ENCODE measurements around the gene ALLC. TPM values are rescaled to one million over a fixed set of nuclear protein-coding genes. Genes with fewer than 3 reads are reported as not detected.

Gene ALLC
- total RNA-seq, 1 donor from 2014 or later: not detected

DNA sequence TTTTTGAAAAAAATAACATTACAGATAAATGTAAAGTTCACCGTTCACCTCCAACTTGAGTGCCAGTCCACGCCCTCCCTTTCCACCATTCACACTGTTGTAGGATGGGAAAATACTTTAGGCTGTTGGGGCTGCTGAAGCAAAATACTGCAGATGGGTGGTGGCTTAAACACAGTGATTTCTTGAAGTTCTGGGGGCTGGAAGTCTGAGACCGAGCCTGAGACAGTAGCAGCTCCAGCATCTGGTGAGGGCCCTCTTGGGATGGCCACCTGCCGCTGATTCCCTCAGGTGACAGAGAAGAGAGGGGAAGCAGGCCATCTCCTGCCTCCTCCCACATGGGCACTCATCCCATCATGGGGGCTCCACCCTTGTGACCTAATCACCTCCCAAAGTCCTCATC is 17.7 kb downstream of the ALLC start:
- Histone ChIP-seq H3K36me3 (ENCODE audit: control insufficient read depth in 3 of 3, insufficient read depth in 3 of 3, low read length in 3 of 3) (no peaks in the 10 kb centered on the region), H3K4me1 (ENCODE audit: control insufficient read depth in 3 of 3, insufficient read depth in 3 of 3, low read length in 3 of 3) (no peaks in the 10 kb centered on the region), H3K4me3 (ENCODE audit: low read length in 3 of 3) (no peak overlapping the region), H3K9me3 (ENCODE audit: control insufficient read depth in 3 of 3, low read length in 3 of 3) (peaks cover 0 to 3% (median 0%) of the 10 kb centered on the region in 3 donors), H3K9ac (ENCODE audit: low read depth in 1 of 3, low read length in 3 of 3) (no peak overlapping the region), H3K27ac (ENCODE audit: low read depth, low read length) (no peak overlapping the region), H3K27me3 (ENCODE audit: control insufficient read depth in 3 of 3, insufficient read depth in 3 of 3, low read length in 3 of 3) (peaks cover 0 to 5% (median 0%) of the 10 kb centered on the region in 3 donors)

DNA sequence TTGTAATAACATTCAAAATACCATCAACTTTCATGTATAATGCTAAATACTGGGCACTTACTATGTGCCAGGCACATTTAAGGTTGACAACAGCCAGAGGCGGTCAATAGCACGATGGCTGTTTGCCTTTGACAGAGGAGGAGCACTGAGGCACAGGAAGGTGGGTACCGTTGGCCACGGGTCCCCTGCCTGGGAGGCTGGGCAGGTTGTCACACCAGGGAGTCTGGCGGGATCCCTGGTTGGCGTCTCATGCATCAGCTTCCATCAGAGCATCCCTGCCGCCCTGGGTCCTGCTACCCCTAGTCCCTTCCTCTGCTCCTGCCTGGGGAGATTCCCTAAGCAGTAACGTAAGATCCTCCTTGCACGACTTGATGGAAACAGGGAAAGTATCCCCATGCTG is 19.4 kb downstream of the ALLC start:
- no peaks in the 10 kb centered on the region for H3K4me1 ChIP-seq (ENCODE audit: control insufficient read depth in 3 of 3, insufficient read depth in 3 of 3, low read length in 3 of 3)
- H3K4me3 ChIP-seq (ENCODE audit: low read length in 3 of 3): no peak overlapping the region
- peaks cover 0 to 3% (median 0%) of the 10 kb centered on the region in 3 donors for H3K9me3 ChIP-seq (ENCODE audit: control insufficient read depth in 3 of 3, low read length in 3 of 3)
- no peak overlapping the region for H3K27ac ChIP-seq (ENCODE audit: low read depth, low read length)
- no peaks in the 10 kb centered on the region for H3K36me3 ChIP-seq (ENCODE audit: control insufficient read depth in 3 of 3, insufficient read depth in 3 of 3, low read length in 3 of 3)
- H3K27me3 ChIP-seq (ENCODE audit: control insufficient read depth in 3 of 3, insufficient read depth in 3 of 3, low read length in 3 of 3): no peaks in the 10 kb centered on the region
- H3K9ac ChIP-seq (ENCODE audit: low read depth in 1 of 3, low read length in 3 of 3): no peak overlapping the region

DNA sequence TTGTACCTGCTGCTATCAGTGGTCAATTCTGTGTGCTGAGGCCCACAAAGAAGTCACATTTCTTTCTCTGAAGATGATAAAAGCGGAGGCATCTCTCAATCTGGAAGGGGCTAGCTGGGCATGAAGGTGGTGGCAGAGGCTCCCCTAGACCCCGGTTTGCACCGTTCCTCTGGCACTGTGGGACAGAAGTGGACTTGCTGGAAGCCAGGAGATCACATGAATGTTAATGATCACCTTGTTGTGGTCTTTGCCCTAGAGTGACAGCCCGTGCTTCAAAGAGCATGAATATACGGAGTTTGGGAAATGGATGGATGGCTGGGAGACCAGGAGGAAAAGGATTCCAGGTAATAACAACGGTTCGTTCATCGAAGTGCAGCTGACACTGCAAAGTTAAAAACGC is 20.2 kb downstream of the ALLC start:
- no peak overlapping the region for H3K4me3 ChIP-seq (ENCODE audit: low read length in 3 of 3)
- no peak overlapping the region for H3K27ac ChIP-seq (ENCODE audit: low read depth, low read length)
- peaks cover 0 to 3% (median 0%) of the 10 kb centered on the region in 3 donors for H3K9me3 ChIP-seq (ENCODE audit: control insufficient read depth in 3 of 3, low read length in 3 of 3)
- H3K9ac ChIP-seq (ENCODE audit: low read depth in 1 of 3, low read length in 3 of 3): no peak overlapping the region
- no peaks in the 10 kb centered on the region for H3K27me3 ChIP-seq (ENCODE audit: control insufficient read depth in 3 of 3, insufficient read depth in 3 of 3, low read length in 3 of 3)
- no peaks in the 10 kb centered on the region for H3K4me1 ChIP-seq (ENCODE audit: control insufficient read depth in 3 of 3, insufficient read depth in 3 of 3, low read length in 3 of 3)
- H3K36me3 ChIP-seq (ENCODE audit: control insufficient read depth in 3 of 3, insufficient read depth in 3 of 3, low read length in 3 of 3): no peaks in the 10 kb centered on the region

DNA sequence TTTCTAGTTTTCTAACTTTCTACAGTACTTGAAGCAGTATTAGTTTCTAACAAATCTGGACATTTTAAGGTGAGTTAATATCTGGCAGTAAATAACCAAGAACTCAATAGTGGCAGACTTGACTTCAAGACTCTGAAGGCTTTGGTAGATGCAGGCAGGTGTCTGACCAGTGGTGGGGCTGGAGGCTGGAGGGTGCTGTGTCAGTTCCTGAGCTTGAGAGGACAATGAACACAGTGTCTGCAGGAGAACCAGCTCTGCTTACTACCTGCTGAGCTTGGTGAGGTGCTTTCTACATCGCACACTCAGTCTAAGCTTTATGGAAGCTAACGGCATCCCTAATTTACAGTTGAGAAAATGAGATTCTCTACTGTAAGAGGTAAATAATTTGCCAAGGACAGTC is 21.2 kb downstream of the ALLC start:
- Histone ChIP-seq H3K4me1 (ENCODE audit: control insufficient read depth in 3 of 3, insufficient read depth in 3 of 3, low read length in 3 of 3) (no peaks in the 10 kb centered on the region), H3K36me3 (ENCODE audit: control insufficient read depth in 3 of 3, insufficient read depth in 3 of 3, low read length in 3 of 3) (no peaks in the 10 kb centered on the region), H3K4me3 (ENCODE audit: low read length in 3 of 3) (no peak overlapping the region), H3K9me3 (ENCODE audit: control insufficient read depth in 3 of 3, low read length in 3 of 3) (peaks cover 0 to 3% (median 0%) of the 10 kb centered on the region in 3 donors), H3K27me3 (ENCODE audit: control insufficient read depth in 3 of 3, insufficient read depth in 3 of 3, low read length in 3 of 3) (no peaks in the 10 kb centered on the region), H3K9ac (ENCODE audit: low read depth in 1 of 3, low read length in 3 of 3) (no peak overlapping the region), H3K27ac (ENCODE audit: low read depth, low read length) (no peak overlapping the region)

DNA sequence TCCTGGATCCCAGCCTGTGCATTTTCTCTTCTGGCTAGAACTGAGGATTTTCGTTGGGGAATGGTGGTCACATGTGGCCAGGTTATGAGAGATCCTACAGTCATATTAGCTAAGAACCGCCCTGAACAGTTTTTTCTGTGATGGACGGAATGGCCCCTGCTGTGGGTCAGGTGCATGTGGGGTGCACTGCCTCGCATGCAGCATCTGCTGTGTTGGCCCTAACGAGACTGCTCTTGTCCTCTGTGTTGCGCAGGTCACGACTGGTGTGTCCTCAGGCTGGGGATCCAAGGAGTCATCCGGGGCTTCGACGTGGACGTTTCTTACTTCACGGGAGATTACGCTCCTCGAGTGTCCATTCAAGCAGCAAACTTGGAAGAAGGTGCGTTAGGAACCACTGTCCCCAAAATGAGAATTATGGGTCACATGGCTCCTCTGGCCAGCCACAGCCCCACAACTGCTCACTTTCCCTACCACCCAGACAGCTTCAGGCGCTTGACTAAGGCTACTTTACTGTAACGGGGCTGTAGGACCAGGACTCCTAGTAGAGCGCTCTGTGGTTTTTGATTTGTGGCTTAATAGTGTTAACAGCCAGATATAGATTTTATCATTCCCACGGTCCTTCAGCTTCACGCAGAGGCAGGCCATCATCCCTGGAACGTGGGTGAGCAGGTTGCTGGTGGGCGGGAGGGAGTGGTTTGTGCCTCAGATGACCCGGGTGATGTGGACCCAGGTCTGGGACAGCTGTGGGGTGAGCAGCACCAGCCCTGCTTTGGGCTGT is 21.8 kb downstream of the ALLC start:
- Histone ChIP-seq H3K4me3 (ENCODE audit: low read length in 3 of 3) (no peak overlapping the region), H3K4me1 (ENCODE audit: control insufficient read depth in 3 of 3, insufficient read depth in 3 of 3, low read length in 3 of 3) (no peaks in the 10 kb centered on the region), H3K27ac (ENCODE audit: low read depth, low read length) (no peak overlapping the region), H3K9ac (ENCODE audit: low read depth in 1 of 3, low read length in 3 of 3) (no peak overlapping the region), H3K36me3 (ENCODE audit: control insufficient read depth in 3 of 3, insufficient read depth in 3 of 3, low read length in 3 of 3) (no peaks in the 10 kb centered on the region), H3K27me3 (ENCODE audit: control insufficient read depth in 3 of 3, insufficient read depth in 3 of 3, low read length in 3 of 3) (no peaks in the 10 kb centered on the region), H3K9me3 (ENCODE audit: control insufficient read depth in 3 of 3, low read length in 3 of 3) (peaks cover 0 to 3% (median 0%) of the 10 kb centered on the region in 3 donors)

DNA sequence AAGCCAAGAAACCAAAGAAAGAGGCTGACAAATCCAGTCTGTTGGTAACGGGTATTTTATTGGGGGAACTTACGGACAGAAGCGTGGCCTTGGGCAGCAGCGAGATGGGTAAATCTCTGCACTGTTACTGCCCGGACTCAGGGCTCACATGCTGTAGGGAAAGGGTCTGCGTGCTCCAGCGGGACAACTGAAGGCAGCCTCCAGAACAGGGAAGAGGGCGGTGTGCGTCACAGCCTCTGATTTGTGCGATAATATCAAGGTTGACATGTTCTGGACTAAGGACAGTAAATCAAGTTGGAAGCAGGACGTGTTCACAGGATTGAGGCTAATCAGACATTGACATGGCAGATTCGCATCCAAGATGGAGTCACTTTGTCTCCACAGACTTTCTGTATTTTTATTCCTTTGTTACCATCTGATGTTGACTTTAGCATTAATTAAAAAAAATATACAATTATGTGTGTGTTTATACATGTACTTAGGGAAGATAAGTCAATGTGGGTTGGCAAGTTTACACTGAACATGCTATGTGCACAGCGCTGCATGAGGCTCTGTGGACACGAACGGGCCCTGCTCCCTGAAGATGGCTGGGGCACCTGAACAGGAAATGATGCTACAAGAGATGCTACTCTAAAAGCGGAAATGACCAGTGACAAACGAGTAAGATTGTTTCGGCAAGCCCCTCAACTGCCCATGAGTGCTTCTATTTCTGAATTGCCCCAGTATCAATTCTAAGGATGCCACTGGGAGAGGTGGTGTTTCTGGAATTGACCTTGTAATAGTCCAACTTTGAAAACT is 22.7 kb downstream of the ALLC start:
- H3K27me3 ChIP-seq (ENCODE audit: control insufficient read depth in 3 of 3, insufficient read depth in 3 of 3, low read length in 3 of 3): no peaks in the 10 kb centered on the region
- H3K27ac ChIP-seq (ENCODE audit: low read depth, low read length): no peak overlapping the region
- no peaks in the 10 kb centered on the region for H3K36me3 ChIP-seq (ENCODE audit: control insufficient read depth in 3 of 3, insufficient read depth in 3 of 3, low read length in 3 of 3)
- no peak overlapping the region for H3K4me3 ChIP-seq (ENCODE audit: low read length in 3 of 3)
- H3K4me1 ChIP-seq (ENCODE audit: control insufficient read depth in 3 of 3, insufficient read depth in 3 of 3, low read length in 3 of 3): no peaks in the 10 kb centered on the region
- peaks cover 0 to 3% (median 0%) of the 10 kb centered on the region in 3 donors for H3K9me3 ChIP-seq (ENCODE audit: control insufficient read depth in 3 of 3, low read length in 3 of 3)
- H3K9ac ChIP-seq (ENCODE audit: low read depth in 1 of 3, low read length in 3 of 3): no peak overlapping the region

DNA sequence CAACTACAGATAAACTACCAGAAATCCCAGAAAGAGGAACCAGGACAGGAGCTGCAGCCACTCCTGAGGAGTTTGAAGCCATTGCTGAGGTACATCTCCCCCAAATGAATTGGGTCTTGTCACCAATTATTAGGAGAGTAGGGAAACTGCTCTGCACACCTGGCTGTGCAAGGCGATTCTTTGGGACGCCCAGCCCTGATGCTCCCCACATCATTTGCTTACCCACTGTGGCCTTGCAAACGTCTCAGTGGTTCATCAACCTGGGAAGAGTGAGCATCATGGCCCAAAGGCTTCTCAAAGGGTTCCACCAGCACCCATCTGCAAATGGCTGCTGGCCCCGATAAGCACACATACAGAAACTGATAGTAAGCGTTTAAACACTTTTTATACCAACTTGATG is 23.6 kb downstream of the ALLC start:
- Histone ChIP-seq H3K27me3 (ENCODE audit: control insufficient read depth in 3 of 3, insufficient read depth in 3 of 3, low read length in 3 of 3) (no peaks in the 10 kb centered on the region), H3K27ac (ENCODE audit: low read depth, low read length) (no peak overlapping the region), H3K9me3 (ENCODE audit: control insufficient read depth in 3 of 3, low read length in 3 of 3) (peaks cover 0 to 3% (median 0%) of the 10 kb centered on the region in 3 donors), H3K4me3 (ENCODE audit: low read length in 3 of 3) (no peak overlapping the region), H3K4me1 (ENCODE audit: control insufficient read depth in 3 of 3, insufficient read depth in 3 of 3, low read length in 3 of 3) (no peaks in the 10 kb centered on the region), H3K36me3 (ENCODE audit: control insufficient read depth in 3 of 3, insufficient read depth in 3 of 3, low read length in 3 of 3) (no peaks in the 10 kb centered on the region), H3K9ac (ENCODE audit: low read depth in 1 of 3, low read length in 3 of 3) (no peak overlapping the region)

DNA sequence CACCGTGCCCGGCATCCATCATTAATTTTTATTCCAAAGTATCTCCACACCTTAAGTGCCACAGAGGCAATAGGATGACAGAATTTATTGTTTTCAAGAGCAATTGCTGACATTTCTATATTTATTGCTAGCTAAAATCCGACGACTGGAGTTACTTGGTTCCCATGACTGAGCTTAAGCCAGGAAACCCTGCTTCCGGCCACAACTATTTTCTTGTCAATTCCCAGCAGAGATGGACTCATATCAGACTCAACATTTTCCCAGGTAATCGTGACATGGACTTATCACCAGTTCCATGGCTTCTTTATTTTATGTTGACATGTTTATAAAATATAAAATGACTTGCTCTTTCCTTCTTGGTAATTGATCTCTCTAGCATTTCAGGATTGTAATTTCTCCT is 24.8 kb downstream of the ALLC start:
- Histone ChIP-seq H3K9ac (ENCODE audit: low read depth in 1 of 3, low read length in 3 of 3) (no peak overlapping the region), H3K36me3 (ENCODE audit: control insufficient read depth in 3 of 3, insufficient read depth in 3 of 3, low read length in 3 of 3) (no peaks in the 10 kb centered on the region), H3K9me3 (ENCODE audit: control insufficient read depth in 3 of 3, low read length in 3 of 3) (peaks cover 0 to 3% (median 0%) of the 10 kb centered on the region in 3 donors), H3K4me1 (ENCODE audit: control insufficient read depth in 3 of 3, insufficient read depth in 3 of 3, low read length in 3 of 3) (no peaks in the 10 kb centered on the region), H3K27ac (ENCODE audit: low read depth, low read length) (no peak overlapping the region), H3K4me3 (ENCODE audit: low read length in 3 of 3) (no peak overlapping the region), H3K27me3 (ENCODE audit: control insufficient read depth in 3 of 3, insufficient read depth in 3 of 3, low read length in 3 of 3) (no peaks in the 10 kb centered on the region)

DNA sequence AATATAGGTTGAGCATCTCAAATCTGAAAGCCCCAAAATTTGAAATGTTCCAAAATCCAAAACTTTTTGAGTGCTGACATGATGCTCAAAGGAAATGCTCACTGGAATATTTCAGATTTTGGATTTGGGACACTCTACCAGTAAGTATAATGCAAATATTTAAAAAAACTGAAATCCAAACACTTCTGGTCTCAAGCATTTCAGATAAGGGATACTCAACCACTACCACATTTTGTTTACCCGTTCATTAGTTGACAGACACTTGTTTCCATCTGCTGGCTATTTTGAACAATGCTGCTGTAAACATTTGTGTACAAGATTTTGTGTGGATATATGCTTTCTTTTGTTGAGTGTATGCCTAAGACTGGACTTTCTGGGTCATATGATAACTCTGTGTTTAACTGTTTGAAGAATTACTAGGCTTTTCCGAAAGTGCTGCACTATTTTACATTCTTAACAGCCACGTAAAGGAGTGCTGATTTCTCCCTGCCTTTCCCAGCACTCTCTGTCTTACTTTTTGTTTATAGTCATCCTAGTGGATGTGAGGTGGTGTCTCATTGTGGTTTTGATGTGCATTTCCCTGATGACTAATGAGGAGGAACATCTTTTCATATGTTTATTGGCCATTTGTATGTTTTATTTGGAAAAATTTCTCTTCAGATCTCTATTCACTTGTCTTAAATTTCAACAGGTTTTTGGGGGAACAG is 25.9 kb downstream of the ALLC start:
- no peak overlapping the region for H3K27ac ChIP-seq (ENCODE audit: low read depth, low read length)
- H3K9me3 ChIP-seq (ENCODE audit: control insufficient read depth in 3 of 3, low read length in 3 of 3): peaks cover 0 to 3% (median 0%) of the 10 kb centered on the region in 3 donors
- no peaks in the 10 kb centered on the region for H3K27me3 ChIP-seq (ENCODE audit: control insufficient read depth in 3 of 3, insufficient read depth in 3 of 3, low read length in 3 of 3)
- H3K36me3 ChIP-seq (ENCODE audit: control insufficient read depth in 3 of 3, insufficient read depth in 3 of 3, low read length in 3 of 3): no peaks in the 10 kb centered on the region
- H3K9ac ChIP-seq (ENCODE audit: low read depth in 1 of 3, low read length in 3 of 3): no peak overlapping the region
- no peak overlapping the region for H3K4me3 ChIP-seq (ENCODE audit: low read length in 3 of 3)
- no peaks in the 10 kb centered on the region for H3K4me1 ChIP-seq (ENCODE audit: control insufficient read depth in 3 of 3, insufficient read depth in 3 of 3, low read length in 3 of 3)
